Gastrocnemius medialis (tissue), 4 donors: Measurements from ENCODE around the gene KLHL18.

Experiments used
- POLR2A ChIP-seq, 2 donors: fragments of 450-650 bp; IDR thresholded peaks; one replicate each; pipeline ENCODE4 v1.6.1; 2017; ENCODE audit warnings: antibody characterized with exemption in 2 of 2, mild to moderate bottlenecking in 2 of 2, moderate library complexity in 2 of 2
- TF ChIP-seq, protein P1 (sequence below), 5 experiments: fragments of 450-650 bp in 3 of 5; fragments of 200-600 bp in 2 of 5; sonication (generic) in 2 of 5; IDR thresholded peaks in 4 of 5; conservative IDR thresholded peaks in 1 of 5; 1 replicate in 4 of 5; 2 replicates in 1 of 5; pipeline ENCODE4 v1.5.1; 2016 to 2019; ENCODE audit warnings: antibody characterized with exemption in 5 of 5, mild to moderate bottlenecking in 3 of 5, moderate library complexity in 3 of 5

DNA sequence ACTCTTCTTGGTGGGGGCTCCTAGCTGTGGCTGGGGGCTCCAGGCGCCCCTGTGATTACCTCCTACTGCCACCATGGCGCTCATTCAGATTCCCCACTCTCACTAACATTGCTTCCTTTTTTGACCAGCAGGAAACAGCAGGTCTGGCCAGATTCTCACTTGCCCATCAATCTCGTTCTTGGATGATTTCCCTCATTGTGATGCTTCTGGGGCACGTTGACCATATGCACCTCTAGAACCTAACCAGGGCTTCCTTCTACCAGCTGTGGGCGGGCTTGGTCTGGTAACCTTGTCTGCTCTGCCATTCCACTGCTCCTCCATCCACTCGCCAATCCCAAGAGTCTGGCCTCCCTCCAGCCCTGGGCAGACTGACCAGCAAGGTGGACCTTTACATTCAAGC lies 62.2 kb downstream of the KLHL18 start:
- TF ChIP-seq, protein P1, sequence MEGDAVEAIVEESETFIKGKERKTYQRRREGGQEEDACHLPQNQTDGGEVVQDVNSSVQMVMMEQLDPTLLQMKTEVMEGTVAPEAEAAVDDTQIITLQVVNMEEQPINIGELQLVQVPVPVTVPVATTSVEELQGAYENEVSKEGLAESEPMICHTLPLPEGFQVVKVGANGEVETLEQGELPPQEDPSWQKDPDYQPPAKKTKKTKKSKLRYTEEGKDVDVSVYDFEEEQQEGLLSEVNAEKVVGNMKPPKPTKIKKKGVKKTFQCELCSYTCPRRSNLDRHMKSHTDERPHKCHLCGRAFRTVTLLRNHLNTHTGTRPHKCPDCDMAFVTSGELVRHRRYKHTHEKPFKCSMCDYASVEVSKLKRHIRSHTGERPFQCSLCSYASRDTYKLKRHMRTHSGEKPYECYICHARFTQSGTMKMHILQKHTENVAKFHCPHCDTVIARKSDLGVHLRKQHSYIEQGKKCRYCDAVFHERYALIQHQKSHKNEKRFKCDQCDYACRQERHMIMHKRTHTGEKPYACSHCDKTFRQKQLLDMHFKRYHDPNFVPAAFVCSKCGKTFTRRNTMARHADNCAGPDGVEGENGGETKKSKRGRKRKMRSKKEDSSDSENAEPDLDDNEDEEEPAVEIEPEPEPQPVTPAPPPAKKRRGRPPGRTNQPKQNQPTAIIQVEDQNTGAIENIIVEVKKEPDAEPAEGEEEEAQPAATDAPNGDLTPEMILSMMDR (IDR thresholded peaks at IDR 0.05 in 4 of 5, conservative IDR thresholded peaks at IDR 0.05 in 1 of 5): no peak
- no peak for TF ChIP-seq POLR2A (IDR thresholded peaks at IDR 0.05)
